Measurements from ENCODE around the gene RBMS1.

Gene RBMS1

DNA sequence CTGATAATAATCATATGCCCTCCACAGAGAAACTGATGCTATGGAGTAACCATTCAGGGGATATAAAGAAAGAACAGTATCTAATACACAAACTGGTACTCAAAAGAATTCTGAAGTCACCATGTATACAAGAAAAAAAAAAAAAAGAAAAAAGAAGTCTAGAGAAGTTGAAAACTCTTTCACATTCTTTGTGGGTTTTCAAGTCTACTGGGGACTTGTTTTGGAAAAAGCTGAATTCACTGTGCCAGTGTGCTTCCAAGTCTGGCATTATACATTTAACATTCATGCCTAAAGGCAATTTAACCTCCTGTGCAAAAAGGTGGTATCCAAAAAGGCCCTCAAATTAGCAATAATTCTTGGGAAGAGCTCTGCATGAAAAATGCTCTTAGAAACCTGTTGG, 198.7 kb downstream of the RBMS1 start:
- DNase-seq: no peak

DNA sequence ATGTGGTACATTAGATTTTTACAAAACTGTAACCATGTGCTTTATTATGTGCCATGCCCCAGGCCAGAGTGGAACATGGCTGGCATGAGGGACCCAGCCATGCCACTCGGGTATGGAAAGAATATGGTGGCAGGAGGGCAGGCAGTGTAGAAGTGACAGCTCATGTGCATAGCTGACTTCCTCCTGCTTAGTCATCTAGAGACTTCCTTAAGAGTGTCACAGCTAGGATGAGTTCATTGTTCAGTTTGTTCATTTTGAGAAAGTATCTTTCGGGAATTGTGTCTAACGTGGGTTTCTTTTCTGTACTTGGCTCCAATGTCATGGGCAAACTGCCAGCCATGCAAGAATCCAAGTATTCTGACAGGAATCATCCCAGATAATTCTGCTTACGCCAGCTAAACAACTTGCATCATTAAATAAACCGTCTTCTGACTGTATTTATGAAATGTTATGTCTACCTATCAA, 199.2 kb downstream of the RBMS1 start:
- DNase-seq: no peak

DNA sequence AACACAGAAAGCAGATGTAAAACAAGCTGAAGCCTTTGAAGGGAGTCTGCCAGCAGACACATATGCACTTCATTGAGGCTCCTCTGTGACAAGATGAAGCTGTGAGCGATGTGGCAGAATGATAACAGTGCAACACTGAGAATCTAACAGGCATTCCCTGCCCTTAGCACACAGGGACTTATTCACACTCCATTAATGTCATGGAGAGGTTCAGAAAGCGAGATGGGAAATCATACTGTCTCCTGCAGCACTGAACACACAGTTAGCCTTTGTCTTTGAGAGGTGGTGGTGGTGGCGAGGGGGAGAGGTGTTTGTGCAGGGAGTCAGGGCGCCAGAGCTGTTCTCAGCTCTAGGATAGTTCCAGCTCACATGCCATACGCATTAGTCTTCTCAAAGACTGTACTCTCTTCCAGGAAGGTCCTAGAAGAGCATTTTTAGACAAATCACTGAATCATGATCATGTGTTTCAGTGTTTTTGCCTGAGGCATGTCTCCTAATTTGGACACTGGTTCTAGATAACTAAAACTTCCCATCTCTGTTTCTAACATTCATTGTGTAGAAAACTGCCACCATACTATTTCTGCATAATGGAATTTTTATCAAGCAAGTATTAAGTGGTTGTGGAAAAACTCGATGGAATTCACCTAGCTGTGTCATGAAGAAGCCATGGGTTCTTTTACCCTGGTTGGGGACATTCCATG, 200.1 kb downstream of the RBMS1 start:
- DNase-seq: no peak

DNA sequence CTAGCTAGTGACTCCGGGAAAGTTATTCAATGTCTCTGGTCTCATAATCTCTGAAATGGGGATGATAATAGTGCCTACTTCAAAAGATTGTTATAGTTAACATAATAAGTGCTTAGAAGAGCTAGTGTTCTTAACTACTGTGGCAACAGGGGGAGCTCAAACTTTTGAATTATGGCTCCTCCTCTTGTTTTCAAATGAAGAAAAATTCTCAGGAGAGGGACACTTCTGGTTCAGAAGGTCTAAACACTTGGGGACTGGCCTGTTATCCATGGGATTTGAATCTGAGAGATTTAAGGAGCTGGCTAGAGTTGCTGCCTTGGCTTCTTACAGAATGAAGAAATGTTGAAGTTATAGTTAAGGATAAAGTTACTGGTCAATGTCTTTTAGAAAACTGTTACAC, 201.4 kb downstream of the RBMS1 start:
- DNase-seq: no peak

DNA sequence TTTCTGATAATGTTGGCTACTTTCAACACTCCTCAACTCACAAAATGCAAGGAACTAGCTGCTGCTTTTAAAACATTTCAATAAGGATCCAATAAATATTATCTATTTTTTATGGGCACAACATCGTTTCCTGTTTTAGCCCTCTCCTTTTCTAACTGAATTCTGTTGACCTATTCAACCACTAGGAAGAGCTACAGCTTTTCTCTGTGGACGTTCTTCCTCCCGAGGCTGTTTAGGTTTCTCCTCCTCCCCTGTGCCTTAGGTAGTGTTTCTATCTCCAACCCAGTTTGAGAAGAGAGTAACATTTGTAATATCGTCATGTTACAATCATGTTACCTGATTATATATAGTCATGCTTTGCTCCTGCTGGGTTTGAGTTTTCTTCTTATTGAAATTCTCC, 202.2 kb downstream of the RBMS1 start:
- no peak for DNase-seq

DNA sequence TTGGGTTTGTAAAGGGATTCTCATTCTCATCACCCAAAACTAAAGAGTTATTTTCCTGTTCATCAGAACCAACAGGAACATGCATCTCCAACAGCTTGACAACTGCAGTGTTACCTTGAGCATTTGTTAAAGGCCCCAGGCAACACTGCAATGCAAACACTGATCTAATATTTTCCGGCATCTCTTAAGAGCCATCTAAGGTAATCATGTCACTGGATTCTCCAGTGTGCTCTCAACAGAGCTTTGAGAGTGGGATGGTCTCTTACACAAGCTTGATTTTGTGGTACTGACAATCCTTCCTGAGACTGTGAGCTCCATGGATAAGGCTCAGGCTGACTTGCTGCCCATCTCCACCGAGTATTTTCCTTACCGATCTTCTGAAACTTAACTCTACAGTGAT, 203.0 kb downstream of the RBMS1 start:
- no peak for DNase-seq

DNA sequence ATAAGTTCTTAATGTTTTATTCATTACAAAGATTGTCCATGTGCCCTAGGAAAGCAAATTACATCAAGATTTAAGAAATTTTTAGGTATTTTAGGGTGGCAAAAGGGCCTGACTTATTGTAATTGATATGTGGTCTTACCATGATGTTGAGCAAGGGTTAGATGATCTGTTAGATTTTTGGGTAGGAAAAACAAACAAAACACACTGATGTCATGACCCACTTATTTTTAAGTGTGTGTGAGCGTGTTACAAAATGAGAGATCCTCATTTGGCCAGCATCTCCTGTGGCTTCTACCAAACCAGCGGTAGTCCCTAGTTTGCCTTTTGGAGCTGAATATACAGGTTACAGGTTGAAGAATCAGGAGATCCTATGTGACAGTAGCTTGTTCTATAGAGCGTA, 203.8 kb downstream of the RBMS1 start:
- no peak for DNase-seq

DNA sequence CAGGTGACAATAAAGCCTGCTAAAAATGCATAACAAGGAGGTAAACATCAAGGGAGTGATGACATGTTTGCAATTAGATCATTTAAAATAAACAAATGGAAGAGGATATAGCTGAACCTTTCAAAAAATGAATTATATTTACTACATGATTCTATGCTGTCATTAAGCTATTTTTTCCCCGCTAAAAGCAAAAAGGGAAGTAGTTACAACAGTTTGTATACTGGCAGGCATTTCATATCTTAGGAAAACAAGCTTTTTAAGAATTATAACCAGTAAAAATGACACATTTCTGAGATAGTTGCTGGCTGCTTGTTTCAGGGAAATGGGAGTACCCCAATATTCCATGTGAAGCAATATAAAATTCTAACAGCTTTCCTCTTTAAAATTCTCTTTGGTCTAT, 204.5 kb downstream of the RBMS1 start:
- no peak for DNase-seq

DNA sequence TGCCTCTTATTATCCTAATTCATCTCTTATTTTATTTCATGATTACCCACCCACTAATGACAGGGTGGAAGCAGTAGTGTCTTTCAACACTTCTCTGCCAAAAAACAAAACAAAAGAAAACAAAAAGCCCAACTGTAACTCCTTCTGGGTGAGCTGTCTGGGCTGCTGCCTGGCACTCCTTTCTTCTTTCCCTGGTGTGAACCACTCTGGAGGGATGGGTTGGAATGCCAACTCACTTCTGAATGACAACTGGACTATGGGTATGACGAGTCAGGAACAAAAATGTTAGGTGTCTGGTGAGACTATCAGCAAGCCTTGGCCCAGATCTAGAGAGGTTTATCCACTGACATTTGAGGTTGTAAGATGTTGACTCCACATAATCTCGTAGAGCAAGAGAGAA, 205.3 kb downstream of the RBMS1 start:
- DNase-seq: no peak

DNA sequence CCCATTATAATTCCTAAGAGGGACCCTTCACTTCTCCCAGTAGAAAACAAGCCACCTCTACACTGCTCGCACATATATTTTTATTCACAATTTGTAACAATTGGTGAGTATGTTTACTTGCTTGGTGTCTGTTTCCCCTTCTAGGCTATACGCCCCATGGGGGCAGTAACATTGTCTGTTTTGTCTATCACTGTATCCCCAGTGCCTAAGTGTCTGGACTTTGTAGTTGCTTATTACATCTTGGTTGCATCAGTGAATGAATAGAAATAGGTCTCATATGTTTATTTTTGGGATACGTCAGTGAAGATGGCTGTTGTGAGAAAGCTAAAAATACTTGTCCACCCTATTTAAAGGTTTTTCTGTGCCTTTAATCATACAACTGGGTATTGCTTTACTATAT, 206.1 kb downstream of the RBMS1 start:
- no peak for DNase-seq

DNA sequence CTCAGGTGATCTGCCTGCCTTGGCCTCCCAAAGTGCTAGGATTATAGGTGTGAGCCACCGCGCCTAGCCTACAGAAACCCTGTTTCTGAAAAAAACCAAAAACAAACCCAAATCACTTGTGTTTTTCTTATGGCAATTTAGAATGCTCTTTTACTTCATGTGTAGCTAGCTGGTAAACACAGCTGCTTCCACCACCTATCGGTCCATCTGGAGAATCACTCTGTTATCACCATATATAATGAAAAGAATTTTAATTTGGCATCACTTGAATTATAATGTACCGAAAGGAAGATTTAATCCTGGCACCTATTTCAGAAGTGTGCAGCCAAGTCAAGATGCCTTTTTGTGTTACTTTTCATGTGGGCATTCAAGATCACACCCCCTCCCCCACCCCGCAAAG, 207.1 kb downstream of the RBMS1 start:
- no peak for DNase-seq

DNA sequence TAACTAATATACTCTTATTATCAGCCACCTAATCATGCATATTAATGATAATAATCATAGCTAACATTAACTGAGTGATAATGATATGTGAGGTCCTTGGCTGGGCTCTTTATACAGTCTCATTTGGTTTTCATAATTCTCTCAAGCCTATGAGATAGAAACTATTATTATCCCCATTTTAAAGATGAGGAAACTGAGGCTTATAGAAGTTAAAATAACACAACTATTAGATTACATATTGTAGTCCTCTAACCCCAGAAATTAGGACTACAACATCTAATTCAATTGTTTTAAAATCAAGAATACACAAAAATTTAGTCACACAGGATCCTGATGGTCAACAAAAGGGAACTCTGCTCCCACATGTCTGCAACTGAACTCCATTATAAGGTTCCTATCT, 209.9 kb downstream of the RBMS1 start:
- DNase-seq: no peak

DNA sequence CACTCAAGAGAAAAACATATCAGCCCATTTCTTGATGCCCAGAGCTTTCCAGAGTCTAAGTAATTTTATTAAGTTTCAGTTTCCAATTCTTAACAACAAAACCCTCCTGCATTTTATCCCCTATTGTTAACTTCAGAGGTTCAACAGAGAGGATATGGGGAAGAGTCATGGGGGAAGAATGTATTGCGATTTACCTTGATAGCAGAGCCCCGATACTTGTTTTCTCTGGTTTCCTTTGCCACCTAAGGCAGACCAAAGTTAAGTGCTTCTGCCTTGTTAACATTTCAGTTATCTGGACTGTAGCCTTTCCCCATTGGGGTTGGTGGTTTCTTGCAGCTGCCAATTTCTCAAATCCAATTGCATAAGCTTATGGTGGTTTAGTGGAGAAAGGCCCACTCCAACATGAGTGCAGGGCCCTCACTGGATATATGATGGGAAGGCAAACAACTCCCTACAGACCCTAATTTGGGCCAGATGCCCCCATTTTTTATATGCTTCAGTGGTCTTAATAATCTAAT, 211.5 kb downstream of the RBMS1 start:
- no peak for DNase-seq

DNA sequence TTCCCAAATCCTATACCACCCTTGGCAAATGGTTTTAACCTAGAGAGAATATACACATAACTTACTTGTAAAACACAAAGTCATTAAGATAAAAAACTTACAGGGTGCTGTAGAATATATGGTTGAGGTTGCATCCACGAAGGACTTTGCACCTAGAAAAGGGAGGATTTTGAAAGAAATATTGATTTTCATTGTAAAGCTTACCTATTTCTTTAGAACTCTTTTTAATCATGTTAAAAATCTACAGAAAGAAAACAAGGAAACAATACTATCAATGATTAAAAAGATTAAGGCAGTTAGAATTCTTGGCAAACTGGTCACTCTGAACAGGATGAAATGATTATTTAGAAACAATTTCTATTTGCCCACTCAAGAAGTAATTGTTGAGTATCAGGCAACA, 212.4 kb downstream of the RBMS1 start:
- DNase-seq: no peak

DNA sequence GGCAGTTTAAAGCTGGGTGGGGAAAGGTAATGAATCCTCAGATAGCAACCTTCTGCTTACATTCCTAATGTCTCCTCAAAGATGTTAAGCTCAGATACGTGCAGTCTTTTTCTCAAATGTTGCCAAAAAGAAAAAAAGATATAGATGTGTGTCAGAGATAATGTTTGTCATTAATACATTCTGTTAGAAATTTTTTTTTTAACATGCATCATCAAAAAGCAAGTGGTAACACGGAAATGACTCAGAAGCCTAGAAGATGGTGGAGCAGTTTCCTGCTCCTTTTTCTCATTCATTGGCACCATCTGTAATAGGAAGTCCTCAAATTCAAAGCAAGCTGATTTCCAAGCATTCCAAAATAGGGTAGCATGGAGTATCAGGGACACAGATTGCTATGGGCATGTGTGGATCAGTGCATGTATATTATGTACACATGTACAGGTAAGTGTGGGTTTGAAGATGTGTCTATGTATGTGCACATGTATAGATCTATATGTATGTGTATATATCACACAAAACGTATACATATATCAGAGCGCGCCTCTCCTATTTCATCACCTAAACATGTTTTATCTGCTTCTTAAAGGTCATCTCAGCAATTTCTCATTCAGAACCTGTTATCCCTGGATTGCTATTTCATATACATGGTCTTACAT, 213.7 kb downstream of the RBMS1 start:
- DNase-seq: no peak

DNA sequence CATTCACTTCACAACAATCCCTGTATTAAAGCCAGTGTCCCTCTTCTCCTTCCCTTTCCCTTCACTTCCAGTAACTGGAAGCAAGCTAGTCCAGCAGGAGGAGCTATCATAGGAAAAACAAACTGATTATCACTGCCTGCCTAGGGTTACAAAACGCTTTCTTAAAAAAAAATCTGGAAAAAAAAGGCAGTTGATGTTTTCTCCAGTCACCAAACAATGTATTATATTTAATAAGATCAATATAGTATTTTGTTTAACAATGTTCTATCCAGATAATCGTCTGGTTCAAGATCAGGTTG, 214.8 kb downstream of the RBMS1 start:
- DNase-seq: no peak

DNA sequence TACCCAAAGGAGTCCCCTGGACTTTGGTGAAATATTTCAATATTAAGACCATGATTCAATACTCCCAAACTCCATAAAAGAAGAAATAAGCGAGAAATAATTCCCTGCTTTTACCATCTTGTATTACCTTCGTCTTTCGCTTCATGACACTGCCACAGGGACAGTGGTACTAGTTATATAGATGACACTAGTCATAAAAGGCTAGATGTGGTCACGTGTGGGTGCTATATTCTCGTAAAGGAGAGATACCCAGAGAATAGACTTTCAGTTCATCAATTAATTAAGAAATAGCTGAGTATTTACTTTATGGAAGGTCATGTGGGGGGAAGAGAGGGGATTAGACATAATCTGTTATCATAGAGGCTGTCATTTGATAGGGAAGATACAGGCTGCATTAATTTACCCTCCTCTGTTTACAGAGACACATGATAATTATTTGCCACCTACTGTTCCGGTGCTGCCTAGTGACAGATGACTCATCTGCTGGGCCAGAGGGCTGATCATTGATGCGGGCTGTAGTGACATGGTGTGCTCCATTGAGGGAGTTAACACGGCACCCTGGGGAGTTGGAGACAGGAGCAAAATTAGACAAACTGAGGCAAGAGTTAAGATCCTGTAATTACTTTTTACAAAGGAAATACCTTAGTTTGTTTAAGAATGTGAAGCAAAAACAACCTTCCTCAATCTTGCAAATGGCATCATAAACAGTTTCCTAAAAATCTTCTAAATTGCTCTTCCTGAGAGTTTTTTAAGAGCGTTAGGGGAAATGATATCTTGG, 215.3 kb downstream of the RBMS1 start:
- DNase-seq: no peak

DNA sequence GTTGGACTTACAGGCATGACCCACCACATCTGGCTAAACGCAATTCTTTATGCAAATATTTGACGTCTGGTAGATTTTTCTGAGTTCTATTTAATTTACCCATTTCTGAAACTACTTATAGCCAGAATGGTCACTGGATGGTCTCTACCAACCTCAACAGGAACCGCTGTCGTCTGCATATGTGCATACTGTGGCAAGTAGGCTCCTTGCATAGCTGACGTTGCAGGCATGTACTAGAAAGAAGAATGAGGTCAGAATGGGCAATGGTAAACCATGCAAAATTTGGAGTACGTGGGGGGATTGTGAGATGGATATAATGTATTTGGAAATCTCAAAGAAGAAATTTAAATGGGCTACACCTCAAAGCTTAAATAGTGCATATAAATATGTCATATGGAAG, 216.5 kb downstream of the RBMS1 start:
- DNase-seq: no peak

DNA sequence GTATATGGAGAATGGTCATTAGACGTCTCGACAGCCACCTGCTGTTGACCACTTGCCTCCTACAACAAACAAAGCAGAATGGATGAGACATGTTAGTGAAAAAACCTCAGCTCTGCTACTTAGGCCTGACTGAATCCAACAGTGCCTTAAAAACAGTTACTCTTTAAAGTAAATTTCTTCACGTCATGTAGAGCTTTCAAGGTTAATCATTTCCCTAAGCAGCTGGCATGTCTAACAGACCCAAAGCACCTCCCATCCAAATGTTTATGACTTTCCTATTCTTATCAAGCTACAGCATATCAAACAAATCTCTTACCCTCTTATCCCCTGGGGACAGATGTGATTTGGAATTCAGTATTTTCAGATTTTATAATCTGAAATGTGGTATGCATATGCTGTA, 218.0 kb downstream of the RBMS1 start:
- no peak for DNase-seq

DNA sequence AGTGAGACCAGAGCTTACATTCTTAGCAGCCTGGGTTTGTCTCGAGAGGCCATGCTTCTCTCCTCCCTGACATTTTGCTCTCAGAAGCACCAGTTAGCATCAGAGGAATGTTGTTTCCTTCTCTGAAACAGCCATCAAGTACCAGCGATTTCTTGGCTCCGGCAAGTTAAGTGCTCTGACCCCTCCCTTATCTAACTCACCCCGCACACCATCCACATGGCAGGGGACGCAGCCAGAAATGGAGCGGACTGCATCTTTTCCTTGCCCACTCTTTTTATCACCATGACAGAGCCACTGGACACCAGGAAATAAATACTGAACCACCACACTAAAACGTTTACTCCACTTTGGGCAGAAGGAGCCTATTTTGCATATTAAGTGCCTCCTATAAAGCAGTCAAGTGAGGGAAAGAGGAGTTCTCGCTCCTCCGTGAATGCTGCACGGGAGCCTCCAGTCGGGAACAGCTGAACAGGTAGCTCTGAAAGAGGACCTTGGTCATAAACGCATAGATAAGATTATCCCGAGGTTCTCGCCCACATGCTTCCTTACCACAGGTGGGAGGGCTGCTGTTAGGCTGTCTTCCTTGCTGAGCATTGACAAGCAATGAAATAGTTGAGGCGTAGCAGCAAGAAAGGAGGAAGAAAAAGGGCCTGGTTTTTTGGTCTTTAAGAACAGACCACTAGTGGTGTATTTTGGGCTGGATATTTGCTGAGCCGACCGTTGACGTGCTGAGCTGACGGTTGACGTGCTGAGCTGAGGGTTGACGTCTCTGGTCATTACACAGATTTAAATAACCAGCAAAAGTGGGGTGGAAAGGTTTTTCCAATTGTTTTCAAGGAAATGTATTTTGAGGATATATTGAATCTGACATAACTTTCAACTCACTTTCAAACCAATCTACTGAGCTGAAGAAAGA, 222.2 kb downstream of the RBMS1 start:
- no peak for DNase-seq

DNA sequence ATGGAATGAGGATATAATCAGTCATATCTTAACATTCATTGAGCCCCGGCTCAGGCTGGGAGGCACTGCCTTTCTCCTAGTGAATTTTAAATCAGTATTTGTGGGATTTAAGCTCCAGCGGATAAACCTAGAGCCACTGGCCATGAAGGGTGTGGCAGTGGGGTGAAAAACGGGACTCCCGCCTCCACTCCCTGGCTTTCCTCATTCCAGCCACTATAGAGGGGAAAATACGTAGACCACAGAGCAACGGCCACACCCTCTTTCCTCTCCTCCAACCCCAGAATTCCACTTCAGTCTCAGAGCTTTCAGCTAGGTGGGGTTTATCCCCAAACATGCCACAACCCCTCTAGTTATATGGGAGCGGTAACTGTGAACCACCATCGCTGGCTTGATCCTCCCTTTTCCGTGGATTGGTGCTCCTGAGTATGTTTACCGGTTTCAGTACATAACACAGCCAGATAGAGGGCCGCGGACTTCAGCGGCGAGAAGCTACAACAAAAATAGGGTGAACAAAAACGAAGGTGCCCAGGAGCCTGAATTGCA, 223.0 kb downstream of the RBMS1 start:
- DNase-seq: no peak

DNA sequence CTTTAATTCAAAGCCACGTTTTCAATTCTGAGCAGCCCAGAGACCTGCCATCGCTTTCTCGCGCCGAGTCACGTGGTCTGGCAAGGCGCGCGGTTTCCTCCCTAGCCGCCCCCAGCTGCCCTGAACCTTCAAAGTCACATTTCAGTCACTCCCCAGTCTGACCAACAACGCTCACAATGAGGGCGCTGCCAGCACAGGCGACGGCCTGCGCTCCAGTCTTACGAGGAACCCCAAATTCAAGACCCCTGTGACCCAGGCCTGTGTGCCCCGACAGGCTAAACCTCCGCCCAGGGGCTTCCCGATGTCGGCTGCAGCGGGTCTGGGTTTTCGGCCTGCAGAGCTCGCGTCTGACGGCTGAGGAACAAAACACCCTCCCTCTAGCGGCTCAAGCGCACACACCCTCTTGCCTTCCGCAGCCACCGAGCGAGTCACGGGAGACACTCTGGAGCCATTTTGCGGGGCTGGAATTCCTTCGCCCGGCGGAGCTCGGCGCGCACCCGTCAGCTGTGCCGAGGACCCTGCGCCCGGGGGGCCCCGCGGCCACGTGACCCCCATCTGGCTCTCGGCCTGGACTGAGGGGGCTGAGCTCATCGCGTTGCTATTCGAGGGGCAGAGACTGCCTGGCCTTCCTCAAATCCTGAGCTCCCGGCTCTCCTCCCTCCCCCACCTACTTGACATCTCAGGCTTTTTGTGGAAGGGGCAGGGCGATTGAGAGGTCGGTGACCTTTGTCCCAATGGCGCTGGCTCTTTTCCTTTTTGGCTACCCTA, 223.6 kb downstream of the RBMS1 start:
- no peak for DNase-seq

Measured in SHP77 treated with DMSO at 0.1 percent for 48 hours (cell line).